RCC 7860 (cell line): Measurements from ENCODE around the gene ZFHX3.
"Not testable (repeated sequence)": the region's sequence is repeated elsewhere in the genome, so short reads cannot be mapped to it uniquely, and the experiment has no call there.

ENCODE experiments used
- DNase-seq: peaks from one replicate; pipeline ENCODE4 v3.0.0-alpha.2; 2015; ENCODE audit warnings: low spot score
- FAIRE-seq: peaks from 2 replicates; lab custom pipeline; 2012; peaks lifted over from hg19 to GRCh38; lab: Jason Lieb, UNC

The ZFHX3 gene, protein sequence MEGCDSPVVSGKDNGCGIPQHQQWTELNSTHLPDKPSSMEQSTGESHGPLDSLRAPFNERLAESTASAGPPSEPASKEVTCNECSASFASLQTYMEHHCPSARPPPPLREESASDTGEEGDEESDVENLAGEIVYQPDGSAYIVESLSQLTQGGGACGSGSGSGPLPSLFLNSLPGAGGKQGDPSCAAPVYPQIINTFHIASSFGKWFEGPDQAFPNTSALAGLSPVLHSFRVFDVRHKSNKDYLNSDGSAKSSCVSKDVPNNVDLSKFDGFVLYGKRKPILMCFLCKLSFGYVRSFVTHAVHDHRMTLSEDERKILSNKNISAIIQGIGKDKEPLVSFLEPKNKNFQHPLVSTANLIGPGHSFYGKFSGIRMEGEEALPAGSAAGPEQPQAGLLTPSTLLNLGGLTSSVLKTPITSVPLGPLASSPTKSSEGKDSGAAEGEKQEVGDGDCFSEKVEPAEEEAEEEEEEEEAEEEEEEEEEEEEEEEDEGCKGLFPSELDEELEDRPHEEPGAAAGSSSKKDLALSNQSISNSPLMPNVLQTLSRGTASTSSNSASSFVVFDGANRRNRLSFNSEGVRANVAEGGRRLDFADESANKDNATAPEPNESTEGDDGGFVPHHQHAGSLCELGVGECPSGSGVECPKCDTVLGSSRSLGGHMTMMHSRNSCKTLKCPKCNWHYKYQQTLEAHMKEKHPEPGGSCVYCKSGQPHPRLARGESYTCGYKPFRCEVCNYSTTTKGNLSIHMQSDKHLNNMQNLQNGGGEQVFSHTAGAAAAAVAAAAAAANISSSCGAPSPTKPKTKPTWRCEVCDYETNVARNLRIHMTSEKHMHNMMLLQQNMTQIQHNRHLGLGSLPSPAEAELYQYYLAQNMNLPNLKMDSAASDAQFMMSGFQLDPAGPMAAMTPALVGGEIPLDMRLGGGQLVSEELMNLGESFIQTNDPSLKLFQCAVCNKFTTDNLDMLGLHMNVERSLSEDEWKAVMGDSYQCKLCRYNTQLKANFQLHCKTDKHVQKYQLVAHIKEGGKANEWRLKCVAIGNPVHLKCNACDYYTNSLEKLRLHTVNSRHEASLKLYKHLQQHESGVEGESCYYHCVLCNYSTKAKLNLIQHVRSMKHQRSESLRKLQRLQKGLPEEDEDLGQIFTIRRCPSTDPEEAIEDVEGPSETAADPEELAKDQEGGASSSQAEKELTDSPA (N-terminal part only)

DNA sequence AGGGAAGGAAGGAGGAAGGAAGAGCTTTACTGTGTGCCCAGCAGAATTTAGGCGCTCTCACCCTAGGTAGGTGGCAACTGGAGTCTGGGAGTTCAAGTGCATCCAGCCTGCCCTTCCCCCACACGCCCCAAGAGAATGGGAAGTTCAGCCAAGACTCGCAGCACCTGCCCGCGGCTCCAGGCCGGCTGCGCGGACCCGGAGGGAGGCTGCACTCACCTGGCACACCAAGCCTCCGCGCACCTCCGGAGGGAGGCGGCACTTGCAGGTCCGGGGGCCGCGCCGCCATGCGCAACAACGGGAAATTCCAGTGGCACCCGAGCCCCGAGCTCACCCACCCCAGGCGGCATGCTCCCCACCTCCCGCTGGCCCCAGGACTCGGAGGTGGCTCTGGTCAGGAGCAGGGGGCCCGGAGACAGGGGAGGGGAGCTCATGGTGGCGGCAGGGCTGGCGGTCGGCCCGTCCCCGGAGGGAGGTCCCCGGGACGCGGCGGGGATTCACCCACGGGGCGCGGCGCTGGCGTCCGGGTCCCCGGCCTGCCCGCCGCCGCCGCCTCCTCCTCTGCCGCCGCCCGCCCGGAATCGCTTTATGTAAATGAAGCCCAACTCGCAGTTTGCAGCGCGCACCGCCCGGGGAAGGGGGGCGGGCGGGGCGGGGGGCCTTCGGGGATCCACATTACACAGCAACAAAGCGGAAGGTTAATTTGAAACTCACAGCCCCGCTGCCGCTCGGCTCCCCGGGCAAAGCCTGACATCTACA is at the start of gene ZFHX3:
Gene ZFHX3, minus strand, starts transcription at position 593 of the 756 bp plus-strand sequence. CDS start 87,983 bp downstream, outside the sequence.
- FAIRE-seq (no peak), DNase-seq (peak; percentile 45)

DNA sequence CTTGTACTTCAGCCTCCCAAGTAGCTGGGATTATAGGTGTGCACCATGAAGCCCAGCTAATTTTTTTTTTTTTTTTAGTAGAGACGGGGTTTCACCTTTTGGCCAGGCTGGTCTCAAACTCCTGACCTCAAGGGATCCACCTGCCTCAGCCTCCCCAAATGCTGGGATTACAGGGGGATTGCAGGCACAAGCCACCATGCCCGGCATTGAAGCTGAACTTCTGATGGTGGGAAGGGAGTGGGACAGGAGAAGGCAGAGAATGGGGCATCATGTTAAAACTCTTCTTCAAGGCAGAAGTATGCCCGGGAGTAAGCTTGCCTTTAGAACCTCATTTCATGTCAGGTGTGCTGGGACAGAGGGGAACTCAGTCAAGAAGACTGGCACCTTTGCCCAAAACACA is 48.6 kb upstream of the ZFHX3 start:
- FAIRE-seq (no peak), DNase-seq (no peak)

GRCh38 chr16:73095885-73096421 is 48.0 kb upstream of the ZFHX3 start:
- DNase-seq (no peak), FAIRE-seq (no peak)

- DNase-seq (no peak), FAIRE-seq (no peak)
Measured at GRCh38 chr16:73095142-73095820, 47.4 kb upstream of the ZFHX3 start.

DNA sequence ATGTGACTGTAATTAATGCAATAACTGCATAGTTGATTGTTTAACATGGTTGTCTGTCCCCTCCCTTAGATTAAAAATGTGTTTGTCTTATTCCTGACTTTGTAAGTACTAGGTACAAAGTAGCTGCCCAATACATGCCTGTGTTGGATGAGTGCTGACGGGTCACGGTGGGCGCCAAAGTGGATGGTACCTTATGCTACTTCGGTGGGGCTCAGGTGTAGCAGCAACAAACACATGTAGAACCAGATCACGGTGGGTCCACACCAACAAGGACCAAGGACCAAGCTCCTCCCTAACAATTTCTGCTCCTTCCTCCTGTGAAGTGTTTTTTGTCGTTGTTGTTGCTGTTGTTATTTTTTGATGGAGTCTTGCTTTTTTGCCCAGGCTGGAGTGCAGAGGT is 46.4 kb upstream of the ZFHX3 start:
- DNase-seq (no peak), FAIRE-seq (no peak)

DNA sequence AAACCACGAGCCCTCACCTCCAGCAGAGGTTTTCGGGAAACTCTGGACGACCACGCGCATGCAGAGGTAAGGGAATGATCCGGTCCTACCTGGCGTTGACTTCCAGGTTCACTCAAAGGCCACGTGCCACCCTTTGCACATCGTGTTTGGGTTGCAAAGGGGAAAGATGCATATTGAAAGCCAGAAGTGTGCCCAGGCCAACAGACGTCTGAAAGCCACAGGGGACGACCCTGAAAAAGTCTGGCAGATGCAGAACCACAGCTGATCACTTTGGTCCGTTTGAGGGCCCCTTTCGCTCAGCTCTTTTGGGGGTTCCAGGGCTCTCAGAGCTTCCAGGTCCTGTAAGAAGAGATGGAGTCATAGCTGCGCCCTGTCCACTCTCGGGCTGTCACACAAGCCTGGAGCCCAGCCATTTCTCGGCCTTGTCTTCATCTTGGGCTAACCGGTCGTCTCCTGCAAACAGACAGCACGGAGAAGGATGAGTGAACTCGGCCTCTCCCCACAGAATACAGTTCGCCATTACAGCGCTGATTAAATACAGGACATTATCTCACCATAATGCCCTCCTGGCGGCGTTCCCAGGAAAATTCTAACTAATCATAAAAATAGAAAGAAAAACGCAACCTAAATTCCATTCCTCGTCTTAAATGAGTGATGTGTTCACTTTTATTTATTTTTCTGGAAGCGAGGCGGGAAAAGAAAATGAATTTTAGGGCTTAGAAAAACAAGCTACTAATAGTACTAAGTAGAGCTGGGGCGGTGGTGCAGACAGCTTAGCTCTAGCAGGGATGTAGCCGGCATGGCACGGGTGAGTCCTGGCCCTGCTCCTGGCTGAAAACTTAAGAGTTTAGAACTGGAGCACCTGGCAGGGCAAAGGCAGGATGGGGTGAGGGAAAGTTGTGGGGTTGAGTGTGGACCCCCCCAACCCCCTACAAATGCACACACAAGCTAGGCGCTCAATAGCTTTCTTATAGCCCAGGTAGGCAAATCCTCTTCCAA is 45.5 kb upstream of the ZFHX3 start:
- FAIRE-seq (no peak), DNase-seq (no peak)

- FAIRE-seq (no peak), DNase-seq (no peak)
Measured at GRCh38 chr16:73092236-73092781, 44.4 kb upstream of the ZFHX3 start.

DNA sequence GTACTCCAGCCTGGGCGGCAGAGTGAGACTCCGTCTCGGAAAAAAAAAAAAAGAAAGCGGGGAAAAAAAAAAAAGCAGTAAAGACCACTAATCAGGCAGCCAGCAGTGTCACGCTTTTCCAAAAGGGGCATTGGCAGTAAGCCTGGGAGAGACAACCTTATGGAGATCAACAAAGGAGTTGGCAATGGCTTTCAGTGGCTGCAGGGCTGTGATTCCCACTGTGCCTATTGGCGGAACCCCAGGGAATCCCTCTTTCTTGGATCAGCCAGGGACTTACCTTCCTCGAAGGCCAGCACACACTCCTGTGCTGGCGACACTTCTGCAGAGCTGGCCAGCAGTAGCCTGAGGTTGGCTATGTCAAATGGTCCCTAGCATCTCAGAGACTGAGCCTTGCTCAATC is 43.2 kb upstream of the ZFHX3 start:
- no peak for DNase-seq
- no peak for FAIRE-seq

DNA sequence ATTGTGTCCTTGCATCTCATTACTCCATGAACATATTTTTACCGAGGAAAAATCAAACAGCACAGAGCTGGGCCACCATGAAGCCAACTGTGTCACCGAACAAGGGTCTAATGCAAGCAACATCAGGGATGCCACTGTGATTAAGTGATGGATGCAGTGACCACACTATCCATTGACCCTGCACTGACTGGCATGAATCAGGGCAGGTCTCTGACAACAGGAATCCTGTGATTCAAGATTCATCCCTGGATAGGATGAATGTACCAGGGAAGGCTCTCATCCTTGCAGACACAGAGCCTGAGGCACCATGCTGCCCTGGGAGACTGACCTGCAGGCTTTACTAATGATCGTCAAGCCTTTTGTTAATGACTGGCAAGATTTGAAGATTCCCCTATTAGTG is 41.5 kb upstream of the ZFHX3 start:
- DNase-seq (no peak), FAIRE-seq (no peak)

DNA sequence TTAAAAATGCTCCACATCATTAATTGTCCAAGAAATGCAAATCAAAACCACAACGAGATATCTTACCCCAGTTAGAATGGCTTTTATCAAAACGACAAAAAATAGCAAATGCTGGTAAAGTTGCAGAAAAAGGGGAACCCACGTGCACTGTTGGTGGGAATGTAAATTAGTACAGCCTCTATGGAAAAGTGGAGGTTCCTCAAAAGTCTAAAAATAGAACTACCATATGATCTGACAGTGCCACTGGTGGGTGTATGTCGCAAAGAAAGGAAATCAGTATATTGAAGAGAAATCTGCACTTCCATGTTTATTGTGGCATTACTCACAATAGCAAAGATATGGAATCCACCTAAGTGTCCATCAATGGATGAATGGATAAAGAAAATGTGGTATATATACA is 38.2 kb upstream of the ZFHX3 start:
- no peak for FAIRE-seq
- no peak for DNase-seq

DNA sequence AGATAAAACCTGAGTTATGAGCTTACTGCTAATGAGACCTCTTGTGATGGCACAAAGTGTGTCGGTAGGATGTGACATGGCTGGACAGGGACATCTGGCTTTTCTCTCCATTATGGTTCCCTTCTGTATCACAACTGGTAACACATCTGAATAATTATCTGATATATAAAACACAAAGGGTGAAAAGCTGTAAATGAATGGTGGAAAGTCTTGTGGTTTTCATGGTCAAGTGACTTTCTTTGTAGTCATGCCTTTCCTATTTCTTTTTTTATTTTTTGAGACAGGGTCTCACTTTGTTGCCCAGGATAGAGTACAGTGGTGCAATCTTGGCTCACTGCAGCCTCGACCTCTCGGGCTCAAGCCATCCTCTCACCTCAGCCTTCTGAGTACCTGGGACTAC is 35.3 kb upstream of the ZFHX3 start:
- FAIRE-seq: no peak

GRCh38 chr16:73082634-73083051 is 34.7 kb upstream of the ZFHX3 start:
- DNase-seq: peak; percentile 83
- not testable (repeated sequence) for FAIRE-seq

More for the DNA sequence above, 35.3 kb upstream of the ZFHX3 start:
- DNase-seq: peak; percentile 32

GRCh38 chr16:73080931-73081330 is 33.0 kb upstream of the ZFHX3 start:
- FAIRE-seq: no peak
- DNase-seq: no peak

- no peak for FAIRE-seq
- no peak for DNase-seq
Measured at GRCh38 chr16:73076324-73076810, 28.4 kb upstream of the ZFHX3 start.

DNA sequence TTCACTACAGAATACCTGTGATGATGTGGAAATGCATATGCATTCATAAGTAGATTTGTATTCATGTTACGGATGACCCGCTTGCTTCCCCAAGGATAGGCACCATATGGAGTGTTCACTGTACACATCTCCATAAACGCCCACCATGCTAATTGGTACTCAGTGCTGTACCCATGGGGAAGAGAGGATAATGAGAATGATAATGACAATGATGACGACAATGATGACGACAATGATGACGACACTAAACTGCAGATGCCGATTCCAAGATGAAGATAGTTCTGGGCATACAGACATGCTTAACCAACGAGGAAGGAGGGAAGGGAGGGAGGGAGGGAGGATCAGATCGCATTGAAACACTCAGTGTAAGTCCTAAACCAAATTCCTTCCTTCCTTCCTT is 26.5 kb upstream of the ZFHX3 start:
- FAIRE-seq (no peak), DNase-seq (no peak)

GRCh38 chr16:73072051-73072450 is 24.1 kb upstream of the ZFHX3 start:
- not testable (repeated sequence) for DNase-seq, FAIRE-seq

- no peak for FAIRE-seq
- DNase-seq: no peak
Measured at GRCh38 chr16:73071131-73071940, 23.4 kb upstream of the ZFHX3 start.
